ENCODE data around the gene OR2A14.
"Not testable (repeated sequence)": the region's sequence is repeated elsewhere in the genome, so short reads cannot be mapped to it uniquely, and the experiment has no call there.

The OR2A14 gene

GRCh38 chr7:144122876-144123275 is at the start of gene OR2A14:
OR2A14 (plus strand) TSS chr7:144123176; CDS start chr7:144129113, 5,937 bp downstream.
- FAIRE-seq = no peak

GRCh38 chr7:144074374-144074773 is 48.6 kb upstream of the OR2A14 start:
- no peak for FAIRE-seq

GRCh38 chr7:144085978-144086377 is 37.0 kb upstream of the OR2A14 start, which contains the start of gene OR2A12:
OR2A12 (plus strand) TSS chr7:144086278; CDS start chr7:144095108, 8,830 bp downstream.
- no peak for FAIRE-seq

GRCh38 chr7:144086730-144087129 is 36.2 kb upstream of the OR2A14 start:
- no peak for FAIRE-seq

GRCh38 chr7:144087230-144087629 is 35.7 kb upstream of the OR2A14 start:
- FAIRE-seq = no peak

GRCh38 chr7:144090667-144091066 is 32.3 kb upstream of the OR2A14 start:
- no peak for FAIRE-seq

GRCh38 chr7:144098776-144099175 is 24.2 kb upstream of the OR2A14 start:
- no peak for FAIRE-seq

- FAIRE-seq = no peak
Observed at GRCh38 chr7:144100607-144101006, 22.4 kb upstream of the OR2A14 start.

- FAIRE-seq = no peak
Observed at GRCh38 chr7:144102041-144102440, 20.9 kb upstream of the OR2A14 start.

GRCh38 chr7:144105211-144105610 is 17.8 kb upstream of the OR2A14 start:
- FAIRE-seq = no peak

GRCh38 chr7:144109283-144109682 is 13.7 kb upstream of the OR2A14 start, which contains the start of gene OR2A2:
OR2A2 (plus strand) TSS chr7:144109583; CDS start chr7:144109583, 0 bp downstream.
- FAIRE-seq = no peak

GRCh38 chr7:144110272-144110671 is 12.7 kb upstream of the OR2A14 start:
- FAIRE-seq = no peak

GRCh38 chr7:144113651-144114050 is 9.3 kb upstream of the OR2A14 start:
- no peak for FAIRE-seq

GRCh38 chr7:144118341-144118740 is 4.6 kb upstream of the OR2A14 start:
- no peak for FAIRE-seq

- no peak for FAIRE-seq
Observed at GRCh38 chr7:144127714-144128334, 4.8 kb downstream of the OR2A14 start.

- FAIRE-seq = not testable (repeated sequence)
Observed at GRCh38 chr7:144129601-144130000, 6.6 kb downstream of the OR2A14 start.

GRCh38 chr7:144130730-144131129 is 7.8 kb downstream of the OR2A14 start:
- no peak for FAIRE-seq

GRCh38 chr7:144132262-144132661 is 9.3 kb downstream of the OR2A14 start:
- FAIRE-seq = no peak

GRCh38 chr7:144133307-144133706 is 10.3 kb downstream of the OR2A14 start:
- no peak for FAIRE-seq

- no peak for FAIRE-seq
Observed at GRCh38 chr7:144134116-144134515, 11.1 kb downstream of the OR2A14 start.

- FAIRE-seq = no peak
Observed at GRCh38 chr7:144137501-144137900, 14.5 kb downstream of the OR2A14 start.

- no peak for FAIRE-seq
Observed at GRCh38 chr7:144142187-144142586, 19.2 kb downstream of the OR2A14 start.

GRCh38 chr7:144144426-144144825 is 21.4 kb downstream of the OR2A14 start:
- FAIRE-seq = no peak

GRCh38 chr7:144148224-144148827 is 25.4 kb downstream of the OR2A14 start:
- no peak for FAIRE-seq

- no peak for FAIRE-seq
Observed at GRCh38 chr7:144158861-144159260, 35.9 kb downstream of the OR2A14 start.

Data from colon (tissue), 2 donors.